Fibroblast of gingiva (primary cell): Measurements from ENCODE around the gene CACNA2D4.

ENCODE experiments used
- DNase-seq: peaks from one replicate; pipeline ENCODE4 v3.0.0-alpha.2; 2011; ENCODE audit warnings: low read depth

The CACNA2D4 gene

GRCh38 chr12:1844661-1845409, 73.6 kb downstream of the CACNA2D4 start:
- DNase-seq = no peak

- DNase-seq = no peak
Measured at GRCh38 chr12:1844223-1844622, 74.2 kb downstream of the CACNA2D4 start.

- DNase-seq = no peak
Measured at GRCh38 chr12:1843641-1844005, 74.8 kb downstream of the CACNA2D4 start.

- no peak for DNase-seq
Measured at GRCh38 chr12:1842905-1843640, 75.4 kb downstream of the CACNA2D4 start.

- no peak for DNase-seq
Measured at GRCh38 chr12:1842183-1842904, 76.1 kb downstream of the CACNA2D4 start.

- DNase-seq = no peak
Measured at GRCh38 chr12:1841586-1842182, 76.8 kb downstream of the CACNA2D4 start.

- DNase-seq = no peak
Measured at GRCh38 chr12:1840981-1841425, 77.4 kb downstream of the CACNA2D4 start.

- no peak for DNase-seq
Measured at GRCh38 chr12:1839956-1840951, 78.2 kb downstream of the CACNA2D4 start.

GRCh38 chr12:1839464-1839863, 79.0 kb downstream of the CACNA2D4 start:
- DNase-seq = no peak

- no peak for DNase-seq
Measured at GRCh38 chr12:1838994-1839365, 79.5 kb downstream of the CACNA2D4 start.

- DNase-seq = no peak
Measured at GRCh38 chr12:1838205-1838993, 80.1 kb downstream of the CACNA2D4 start.

GRCh38 chr12:1837541-1838204, 80.8 kb downstream of the CACNA2D4 start:
- DNase-seq = peak; percentile 38

- DNase-seq = no peak
Measured at GRCh38 chr12:1836854-1837421, 81.5 kb downstream of the CACNA2D4 start.

- no peak for DNase-seq
Measured at GRCh38 chr12:1836241-1836803, 82.1 kb downstream of the CACNA2D4 start.

- no peak for DNase-seq
Measured at GRCh38 chr12:1835211-1836131, 83.0 kb downstream of the CACNA2D4 start.

GRCh38 chr12:1834186-1834925, 84.1 kb downstream of the CACNA2D4 start:
- no peak for DNase-seq

- DNase-seq = no peak
Measured at GRCh38 chr12:1833596-1834028, 84.8 kb downstream of the CACNA2D4 start.
